Effector memory CD8-positive, alpha-beta T cell (primary cell): ENCODE results near the gene UBE2E1.

ENCODE experiments used
- ATAC-seq: fragments of 150-1000 bp; cut with Tn5 transposase; replicated peaks from 2 replicates; pipeline ENCODE4 v1.10.0; 2021; ENCODE audit warnings: mild to moderate bottlenecking, moderate library complexity
- DNase-seq, 3 experiments: peaks; one replicate each; pipeline ENCODE4 v3.0.0; 2021
- H3K27ac Mint-ChIP-seq, 2 donors: one replicate each; pipeline ENCODE4 v1.8.0; 2022; ENCODE audit warnings: mild to moderate bottlenecking in 2 of 2, mixed read lengths in 2 of 2, moderate library complexity in 2 of 2
- H3K27me3 Mint-ChIP-seq, 2 donors: one replicate each; pipeline ENCODE4 v1.8.0; 2022; ENCODE audit warnings: mixed read lengths in 2 of 2
- H3K36me3 Mint-ChIP-seq: one replicate; pipeline ENCODE4 v1.8.0; 2022; ENCODE audit warnings: mild to moderate bottlenecking, moderate library complexity, mixed read lengths; ENCODE audit not compliant: insufficient read depth
- H3K4me1 Mint-ChIP-seq, 2 donors: one replicate each; pipeline ENCODE4 v1.8.0; 2022; ENCODE audit warnings: low read depth in 2 of 2, mixed read lengths in 2 of 2
- H3K4me3 Mint-ChIP-seq, 2 donors: one replicate each; pipeline ENCODE4 v1.8.0; 2022; ENCODE audit warnings: mild to moderate bottlenecking in 2 of 2, mixed read lengths in 2 of 2, moderate library complexity in 2 of 2
- H3K9me3 Mint-ChIP-seq, 2 donors: one replicate each; pipeline ENCODE4 v1.8.0; 2022; ENCODE audit warnings: mixed read lengths in 2 of 2

UBE2E1 gene

GRCh38 chr3:23817508-23818223 lies 11.9 kb downstream of the UBE2E1 start:
- ATAC-seq (no peak), DNase-seq (no peak)
- no peaks in the 10 kb centered on the region for H3K27me3 Mint-ChIP-seq
- no peak overlapping the region for H3K4me3 Mint-ChIP-seq
- peaks cover 4% of the 10 kb centered on the region for H3K36me3 Mint-ChIP-seq
- H3K9me3 Mint-ChIP-seq: no peaks in the 10 kb centered on the region
- H3K27ac Mint-ChIP-seq: no peak overlapping the region
- H3K4me1 Mint-ChIP-seq: peaks cover 15 to 41% of the 10 kb centered on the region in 2 donors

GRCh38 chr3:23819599-23820360 lies 14.0 kb downstream of the UBE2E1 start:
- H3K27ac Mint-ChIP-seq: no peak overlapping the region
- peaks cover 4% of the 10 kb centered on the region for H3K36me3 Mint-ChIP-seq
- no peak for DNase-seq
- peaks cover 16 to 43% of the 10 kb centered on the region in 2 donors for H3K4me1 Mint-ChIP-seq
- H3K4me3 Mint-ChIP-seq: no peak overlapping the region
- H3K27me3 Mint-ChIP-seq: no peaks in the 10 kb centered on the region
- no peak for ATAC-seq
- H3K9me3 Mint-ChIP-seq: no peaks in the 10 kb centered on the region

- DNase-seq: no peak
- no peaks in the 10 kb centered on the region for H3K9me3 Mint-ChIP-seq
- peak overlapping the region in 1 of 2 donors; percentile 3 for H3K27ac Mint-ChIP-seq
- peaks cover 21 to 45% of the 10 kb centered on the region in 2 donors for H3K4me1 Mint-ChIP-seq
- H3K4me3 Mint-ChIP-seq: no peak overlapping the region
- no peak for ATAC-seq
- H3K27me3 Mint-ChIP-seq: no peaks in the 10 kb centered on the region
- peaks cover 4% of the 10 kb centered on the region for H3K36me3 Mint-ChIP-seq
Measured at GRCh38 chr3:23820888-23821287, 15.1 kb downstream of the UBE2E1 start.

- H3K27ac Mint-ChIP-seq: peak overlapping the region in 1 of 2 donors; percentile 3
- peaks cover 25 to 52% of the 10 kb centered on the region in 2 donors for H3K4me1 Mint-ChIP-seq
- no peak overlapping the region for H3K4me3 Mint-ChIP-seq
- no peak for ATAC-seq
- no peak for DNase-seq
- no peaks in the 10 kb centered on the region for H3K36me3 Mint-ChIP-seq
- H3K9me3 Mint-ChIP-seq: no peaks in the 10 kb centered on the region
- no peaks in the 10 kb centered on the region for H3K27me3 Mint-ChIP-seq
Measured at GRCh38 chr3:23821858-23822257, 16.1 kb downstream of the UBE2E1 start.

GRCh38 chr3:23822559-23822958 lies 16.8 kb downstream of the UBE2E1 start:
- Mint-ChIP-seq H3K9me3 (no peaks in the 10 kb centered on the region), H3K4me3 (no peak overlapping the region), H3K4me1 (peaks cover 25 to 49% of the 10 kb centered on the region in 2 donors), H3K36me3 (no peaks in the 10 kb centered on the region), H3K27ac (no peak overlapping the region), H3K27me3 (no peaks in the 10 kb centered on the region)
- DNase-seq: no peak
- ATAC-seq: no peak

GRCh38 chr3:23823620-23824019 lies 17.9 kb downstream of the UBE2E1 start:
- H3K4me1 Mint-ChIP-seq: peaks cover 25 to 45% of the 10 kb centered on the region in 2 donors
- no peaks in the 10 kb centered on the region for H3K27me3 Mint-ChIP-seq
- H3K27ac Mint-ChIP-seq: no peak overlapping the region
- no peak overlapping the region for H3K4me3 Mint-ChIP-seq
- H3K9me3 Mint-ChIP-seq: no peaks in the 10 kb centered on the region
- DNase-seq (no peak), ATAC-seq (no peak)
- H3K36me3 Mint-ChIP-seq: no peaks in the 10 kb centered on the region

- DNase-seq: no peak
- peaks cover 3% of the 10 kb centered on the region for H3K36me3 Mint-ChIP-seq
- ATAC-seq: no peak
- H3K27me3 Mint-ChIP-seq: no peaks in the 10 kb centered on the region
- no peak overlapping the region for H3K4me3 Mint-ChIP-seq
- H3K27ac Mint-ChIP-seq: peak overlapping the region in 1 of 2 donors; percentile 1
- peaks cover 29 to 49% of the 10 kb centered on the region in 2 donors for H3K4me1 Mint-ChIP-seq
- no peaks in the 10 kb centered on the region for H3K9me3 Mint-ChIP-seq
Measured at GRCh38 chr3:23824699-23825444, 19.1 kb downstream of the UBE2E1 start.

- Mint-ChIP-seq H3K27ac (peak overlapping the region in 1 of 2 donors; percentile 1), H3K4me3 (no peak overlapping the region), H3K9me3 (no peaks in the 10 kb centered on the region), H3K36me3 (peaks cover 6% of the 10 kb centered on the region), H3K27me3 (no peaks in the 10 kb centered on the region), H3K4me1 (peaks cover 36 to 56% of the 10 kb centered on the region in 2 donors)
- DNase-seq (no peak), ATAC-seq (no peak)
Measured at GRCh38 chr3:23825802-23826201, 20.0 kb downstream of the UBE2E1 start.

- Mint-ChIP-seq H3K4me1 (peaks cover 29 to 54% of the 10 kb centered on the region in 2 donors), H3K4me3 (no peak overlapping the region), H3K27me3 (no peaks in the 10 kb centered on the region), H3K36me3 (peaks cover 6% of the 10 kb centered on the region), H3K27ac (no peak overlapping the region), H3K9me3 (no peaks in the 10 kb centered on the region)
- ATAC-seq (no peak), DNase-seq (no peak)
Measured at GRCh38 chr3:23826382-23827064, 20.8 kb downstream of the UBE2E1 start.

- Mint-ChIP-seq H3K36me3 (peaks cover 9% of the 10 kb centered on the region), H3K4me1 (peaks cover 31 to 49% of the 10 kb centered on the region in 2 donors), H3K9me3 (no peaks in the 10 kb centered on the region), H3K27ac (peak overlapping the region in 1 of 2 donors; percentile 60), H3K4me3 (no peak overlapping the region), H3K27me3 (no peaks in the 10 kb centered on the region)
- ATAC-seq (no peak), DNase-seq (no peak)
Measured at GRCh38 chr3:23829242-23829934, 23.6 kb downstream of the UBE2E1 start.

GRCh38 chr3:23830869-23831484 lies 25.2 kb downstream of the UBE2E1 start:
- H3K27me3 Mint-ChIP-seq: no peaks in the 10 kb centered on the region
- H3K4me3 Mint-ChIP-seq: no peak overlapping the region

More at GRCh38 chr3:23830869-23831484, 25.2 kb downstream of the UBE2E1 start:
- peak; percentile 54 for ATAC-seq
- Mint-ChIP-seq H3K36me3 (peaks cover 9% of the 10 kb centered on the region), H3K27ac (no peak overlapping the region), H3K9me3 (no peaks in the 10 kb centered on the region), H3K4me1 (peaks cover 29 to 49% of the 10 kb centered on the region in 2 donors)
- no peak for DNase-seq
